ENCODE measurements around the gene ZNF512B. TPM values are rescaled to one million over a fixed set of nuclear protein-coding genes. Genes with fewer than 3 reads are reported as not detected.
A peak's percentile ranks its signal among the peaks of the same experiment; 100 is the strongest.
"Not testable (repeated sequence)": the region's sequence is repeated elsewhere in the genome, so short reads cannot be mapped to it uniquely, and the experiment has no call there.

Gene ZNF512B
- total and polyA plus RNA-seq, 12 donors = 3.5 to 39.4 (median 13.9) TPM

DNA sequence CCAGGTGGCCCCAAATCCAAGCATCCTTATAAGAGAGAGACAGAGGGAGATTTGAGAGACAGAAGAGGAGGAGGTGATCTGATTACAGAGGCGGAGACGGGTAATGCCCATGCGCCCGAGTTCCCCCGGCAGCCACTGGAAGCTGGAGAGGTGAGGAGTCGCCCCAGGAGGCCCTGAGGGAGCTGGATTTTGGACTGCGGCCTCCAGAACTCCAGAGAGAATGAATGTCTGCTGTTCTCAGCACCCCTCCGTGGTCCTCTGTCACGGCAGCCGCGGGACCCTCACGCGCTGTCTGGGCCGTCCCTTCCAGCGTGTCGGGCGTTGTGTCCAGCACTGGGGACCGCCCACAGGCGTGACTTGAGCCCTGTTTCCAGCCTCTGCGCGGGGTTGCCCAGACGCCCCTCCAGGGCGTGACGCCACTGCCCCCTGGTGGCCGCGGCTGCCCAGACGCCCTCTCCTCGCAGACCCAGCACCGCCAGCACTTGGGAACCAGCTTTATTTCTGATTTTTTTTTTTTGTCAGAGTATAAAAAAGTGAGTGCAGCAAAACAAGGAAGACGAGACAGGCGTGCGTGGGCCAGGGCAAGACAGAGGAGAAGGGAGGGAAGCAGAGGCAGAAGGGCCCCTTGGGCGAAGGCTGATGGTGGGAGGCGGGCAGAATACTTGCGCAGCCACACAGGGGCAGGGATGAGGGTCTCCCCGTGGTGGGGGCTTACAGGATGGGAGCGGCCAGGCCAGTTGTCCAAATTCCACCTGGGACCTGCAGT lies 4.1 kb upstream of the ZNF512B start:
- no peak for TF ChIP-seq POLR2A (IDR thresholded peaks at IDR 0.05)
- TF ChIP-seq, protein P1, sequence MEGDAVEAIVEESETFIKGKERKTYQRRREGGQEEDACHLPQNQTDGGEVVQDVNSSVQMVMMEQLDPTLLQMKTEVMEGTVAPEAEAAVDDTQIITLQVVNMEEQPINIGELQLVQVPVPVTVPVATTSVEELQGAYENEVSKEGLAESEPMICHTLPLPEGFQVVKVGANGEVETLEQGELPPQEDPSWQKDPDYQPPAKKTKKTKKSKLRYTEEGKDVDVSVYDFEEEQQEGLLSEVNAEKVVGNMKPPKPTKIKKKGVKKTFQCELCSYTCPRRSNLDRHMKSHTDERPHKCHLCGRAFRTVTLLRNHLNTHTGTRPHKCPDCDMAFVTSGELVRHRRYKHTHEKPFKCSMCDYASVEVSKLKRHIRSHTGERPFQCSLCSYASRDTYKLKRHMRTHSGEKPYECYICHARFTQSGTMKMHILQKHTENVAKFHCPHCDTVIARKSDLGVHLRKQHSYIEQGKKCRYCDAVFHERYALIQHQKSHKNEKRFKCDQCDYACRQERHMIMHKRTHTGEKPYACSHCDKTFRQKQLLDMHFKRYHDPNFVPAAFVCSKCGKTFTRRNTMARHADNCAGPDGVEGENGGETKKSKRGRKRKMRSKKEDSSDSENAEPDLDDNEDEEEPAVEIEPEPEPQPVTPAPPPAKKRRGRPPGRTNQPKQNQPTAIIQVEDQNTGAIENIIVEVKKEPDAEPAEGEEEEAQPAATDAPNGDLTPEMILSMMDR (IDR thresholded peaks at IDR 0.05) = peak; percentile 95 to 100 (median 98)
- peak; percentile 84 to 94 (median 90) for DNase-seq
- 10 to 13% (median 11%) methylated on average over 30 to 37 of the region's 37 CpGs for WGBS, 4 donors
- H3K27ac ChIP-seq = peak overlapping the region in 2 of 5 donors; percentile 45 to 50
- H3K4me3 ChIP-seq = peak overlapping the region in 1 of 4 donors; percentile 47
- no peaks in the 10 kb centered on the region for H3K27me3 ChIP-seq
- H3K36me3 ChIP-seq (replicated peaks in 1 of 2) = no peaks in the 10 kb centered on the region
- intact Hi-C loops (cut with DNase I) = loop anchor here (2.0 to 10.0 kb wide), 3 partner anchors 189 to 435 kb away; no protein-coding TSS in a partner anchor
- no peaks in the 10 kb centered on the region for H3K9me3 ChIP-seq (replicated peaks in 1 of 3)
- H3K4me1 ChIP-seq (replicated peaks in 1 of 2) = peaks cover 8 to 20% of the 10 kb centered on the region in 2 donors

DNA sequence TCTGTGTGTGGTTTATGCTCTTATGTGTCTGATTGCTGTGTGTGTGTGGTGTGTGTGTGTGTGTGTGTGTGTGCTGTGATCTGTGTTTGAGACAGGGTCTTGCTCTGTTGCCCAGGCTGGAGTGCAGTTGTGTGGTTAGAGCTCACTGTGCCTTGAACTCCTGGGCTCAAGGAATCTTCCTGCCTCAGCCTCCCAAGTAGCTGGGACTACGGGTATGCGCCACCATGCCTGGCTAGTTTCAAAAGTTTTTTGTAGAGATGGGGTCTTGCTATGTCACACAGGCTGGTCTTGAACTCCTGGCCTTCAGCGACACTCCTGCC lies 3.4 kb upstream of the ZNF512B start:
- H3K9me3 ChIP-seq (replicated peaks in 1 of 3) = no peaks in the 10 kb centered on the region
- no peaks in the 10 kb centered on the region for H3K36me3 ChIP-seq (replicated peaks in 1 of 2)
- peak overlapping the region in 1 of 5 donors; percentile 50 for H3K27ac ChIP-seq
- intact Hi-C loops (cut with DNase I) = loop anchor here (2.0 to 10.0 kb wide), 3 partner anchors 188 to 434 kb away; no protein-coding TSS in a partner anchor
- no peaks in the 10 kb centered on the region for H3K27me3 ChIP-seq
- no peak for TF ChIP-seq POLR2A (IDR thresholded peaks at IDR 0.05)
- TF ChIP-seq, protein P1 (IDR thresholded peaks at IDR 0.05) = no peak
- DNase-seq = no peak
- peaks cover 8 to 20% of the 10 kb centered on the region in 2 donors for H3K4me1 ChIP-seq (replicated peaks in 1 of 2)
- WGBS, 4 donors = 86 to 97% (median 90%) methylated on average over 1 to 3 of the region's 3 CpGs
- H3K4me3 ChIP-seq = no peak overlapping the region

DNA sequence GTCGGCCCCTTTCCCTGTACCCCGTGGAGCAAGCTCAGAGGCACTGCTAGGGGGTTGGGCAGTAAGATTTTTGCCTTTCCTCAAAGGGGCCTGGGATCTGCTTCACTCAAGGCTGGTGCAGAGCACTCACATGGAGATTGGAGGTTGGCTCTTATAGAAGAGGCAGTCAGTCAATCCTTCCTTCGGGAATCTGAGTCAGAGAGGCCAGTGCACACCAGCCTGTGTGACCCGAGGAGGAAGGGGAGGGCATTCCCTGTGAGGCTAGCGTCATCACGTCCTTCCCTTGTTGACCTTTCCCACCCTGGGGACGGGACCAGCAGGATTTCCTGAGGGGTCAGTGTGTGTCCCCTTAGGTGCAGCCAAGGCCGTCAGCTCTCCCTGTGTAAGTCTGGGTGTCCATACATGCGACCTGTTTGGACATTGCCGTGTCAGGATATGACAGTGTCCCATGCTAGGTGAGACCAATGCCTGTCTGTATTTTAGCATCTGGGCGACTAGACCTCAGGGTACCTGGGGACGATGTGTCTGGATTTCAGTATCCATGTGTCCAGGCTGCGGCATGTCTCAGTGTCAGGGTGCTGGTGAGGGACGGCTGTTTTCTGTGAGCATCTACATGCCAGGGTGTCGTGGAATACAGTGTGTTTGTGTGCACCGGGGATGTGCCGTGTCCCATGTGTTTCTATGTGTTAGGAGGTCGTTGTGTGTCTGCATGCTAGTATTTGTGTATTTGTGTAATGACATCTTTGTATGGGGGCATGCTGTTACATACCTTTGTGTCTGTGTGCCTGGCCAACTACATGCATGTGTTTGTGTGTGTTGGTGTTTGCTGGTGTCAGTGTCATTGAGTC lies 2.8 kb upstream of the ZNF512B start:
- intact Hi-C loops (cut with DNase I) = loop anchor here (2.0 to 10.0 kb wide), 3 partner anchors 188 to 434 kb away; no protein-coding TSS in a partner anchor
- H3K4me1 ChIP-seq (replicated peaks in 1 of 2) = peaks cover 8 to 20% of the 10 kb centered on the region in 2 donors

DNA sequence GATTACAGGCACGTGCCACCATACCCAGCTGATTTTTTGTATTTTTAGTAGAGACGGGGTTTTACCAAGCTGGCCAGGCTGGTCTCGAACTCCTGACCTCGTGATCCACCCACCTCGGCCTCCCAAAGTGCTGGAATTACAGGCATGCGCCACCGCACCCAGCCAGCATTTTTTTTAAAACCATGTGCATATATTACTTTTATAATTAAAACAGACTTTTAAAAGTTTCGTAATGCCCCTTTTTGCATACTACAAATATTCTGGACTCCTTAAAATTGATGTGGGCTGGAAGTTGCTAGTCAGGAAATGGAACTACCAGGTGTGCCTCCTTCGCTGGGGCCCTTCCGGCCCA lies 2.2 kb upstream of the ZNF512B start:
- 81 to 87% (median 85%) methylated on average over 10 of the region's 10 CpGs for WGBS, 4 donors
- intact Hi-C loops (cut with DNase I) = loop anchor here (2.0 to 10.0 kb wide), 3 partner anchors 187 to 433 kb away; no protein-coding TSS in a partner anchor
- H3K4me1 ChIP-seq (replicated peaks in 1 of 2) = peaks cover 8 to 20% of the 10 kb centered on the region in 2 donors
- DNase-seq; H3K36me3 ChIP-seq (replicated peaks in 1 of 2); H3K4me3 ChIP-seq; H3K27me3 ChIP-seq; H3K9me3 ChIP-seq (replicated peaks in 1 of 3); H3K27ac ChIP-seq: not testable (repeated sequence)

More for the DNA sequence above, 2.8 kb upstream of the ZNF512B start:
- Histone ChIP-seq H3K36me3 (replicated peaks in 1 of 2) (no peaks in the 10 kb centered on the region), H3K27ac (peak overlapping the region in 1 of 5 donors; percentile 10), H3K27me3 (no peaks in the 10 kb centered on the region), H3K4me3 (no peak overlapping the region), H3K9me3 (replicated peaks in 1 of 3) (no peaks in the 10 kb centered on the region)
- WGBS, 4 donors = 66 to 74% (median 70%) methylated on average over 7 to 18 of the region's 18 CpGs
- DNase-seq = peak in 5 of 7 donors; percentile 20 to 66 (median 27)
- TF ChIP-seq, protein P1 (IDR thresholded peaks at IDR 0.05) = no peak
- no peak for TF ChIP-seq POLR2A (IDR thresholded peaks at IDR 0.05)
